HG03108 (cell line): ENCODE results near the gene ZRANB3.

Experiments
- ATAC-seq: cut with Tn5 transposase; IDR thresholded peaks from one replicate; pipeline ENCODE4 v1.9.1; 2021; ENCODE audit warnings: moderate library complexity; ENCODE audit not compliant: unreplicated experiment

The ZRANB3 gene

GRCh38 chr2:135256531-135257260, 274.3 kb downstream of the ZRANB3 start:
- ATAC-seq: no peak

- no peak for ATAC-seq
Measured at GRCh38 chr2:135255208-135255607, 275.8 kb downstream of the ZRANB3 start.

- no peak for ATAC-seq
Measured at GRCh38 chr2:135252805-135253458, 278.1 kb downstream of the ZRANB3 start.

- no peak for ATAC-seq
Measured at GRCh38 chr2:135248611-135249010, 282.4 kb downstream of the ZRANB3 start.

- ATAC-seq: no peak
Measured at GRCh38 chr2:135246711-135247270, 284.2 kb downstream of the ZRANB3 start.

GRCh38 chr2:135245071-135245470, 285.9 kb downstream of the ZRANB3 start:
- no peak for ATAC-seq

GRCh38 chr2:135238651-135239050, 292.4 kb downstream of the ZRANB3 start:
- no peak for ATAC-seq

- ATAC-seq: no peak
Measured at GRCh38 chr2:135230150-135230549, 300.9 kb downstream of the ZRANB3 start.

- no peak for ATAC-seq
Measured at GRCh38 chr2:135227386-135227785, 303.6 kb downstream of the ZRANB3 start.

- ATAC-seq: no peak
Measured at GRCh38 chr2:135226961-135227360, 304.1 kb downstream of the ZRANB3 start.

- no peak for ATAC-seq
Measured at GRCh38 chr2:135225781-135226180, 305.2 kb downstream of the ZRANB3 start.

- ATAC-seq: no peak
Measured at GRCh38 chr2:135219226-135219625, 311.8 kb downstream of the ZRANB3 start.

GRCh38 chr2:135218426-135218825, 312.6 kb downstream of the ZRANB3 start:
- no peak for ATAC-seq

- ATAC-seq: no peak
Measured at GRCh38 chr2:135212757-135213156, 318.3 kb downstream of the ZRANB3 start.

- ATAC-seq: no peak
Measured at GRCh38 chr2:135208016-135208415, 323.0 kb downstream of the ZRANB3 start.

- no peak for ATAC-seq
Measured at GRCh38 chr2:135203944-135204343, 327.1 kb downstream of the ZRANB3 start.

GRCh38 chr2:135202751-135203150, 328.3 kb downstream of the ZRANB3 start:
- no peak for ATAC-seq

- ATAC-seq: no peak
Measured at GRCh38 chr2:135198481-135198880, 332.5 kb downstream of the ZRANB3 start.

GRCh38 chr2:135190799-135191198, 340.2 kb downstream of the ZRANB3 start:
- ATAC-seq: no peak

GRCh38 chr2:135189148-135189547, 341.9 kb downstream of the ZRANB3 start:
- no peak for ATAC-seq

- ATAC-seq: no peak
Measured at GRCh38 chr2:135187270-135187669, 343.7 kb downstream of the ZRANB3 start.

GRCh38 chr2:135186054-135186453, 345.0 kb downstream of the ZRANB3 start:
- ATAC-seq: no peak
